Anterior cingulate cortex (tissue), 58 donors: ENCODE measurements around the gene SCRT2.

Experiments
- DNase-seq, 58 donors: peaks; one replicate each; lab custom pipeline; 2025; lab: John Stamatoyannopoulos, UW

SCRT2 gene

DNA sequence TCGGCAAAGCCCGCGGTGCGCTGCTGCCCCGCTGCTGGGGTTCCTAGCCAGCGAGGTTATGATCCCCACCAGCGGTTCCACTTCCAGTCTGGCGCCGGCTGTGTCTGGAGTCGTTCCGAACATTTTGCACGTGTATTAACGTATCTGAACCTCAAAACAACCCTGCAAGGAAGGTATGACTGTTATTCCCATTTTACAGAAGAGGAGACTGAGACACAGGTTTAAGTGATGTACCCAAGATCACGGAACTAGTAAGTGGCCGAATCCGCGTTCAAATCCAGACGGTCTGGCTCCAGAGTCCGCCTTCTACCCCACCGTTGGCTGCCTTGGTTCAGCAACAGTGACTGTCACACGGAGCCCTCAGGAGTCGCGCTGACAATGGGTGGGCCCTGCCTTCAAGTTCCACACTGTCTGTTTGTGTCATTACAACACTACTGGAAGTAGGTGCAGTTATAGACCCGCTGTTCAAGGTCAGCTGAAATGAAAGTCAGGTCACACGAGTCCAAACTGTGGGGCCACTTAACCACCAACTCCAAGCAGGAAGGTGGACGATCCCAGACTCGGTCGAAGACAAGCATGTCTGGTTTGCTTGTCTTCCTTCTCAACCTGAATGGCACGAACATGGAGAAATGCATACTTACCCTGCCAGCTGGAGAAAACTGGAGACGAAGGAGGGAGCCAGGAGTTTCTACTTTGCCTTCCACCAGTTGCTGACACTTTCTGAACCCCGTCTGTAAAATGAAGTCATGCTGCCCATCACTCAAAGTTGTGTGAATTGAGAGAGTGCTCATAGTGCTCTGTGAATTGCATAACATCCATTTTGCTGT lies 21.8 kb downstream of the SCRT2 start:
- DNase-seq, result no peak

DNA sequence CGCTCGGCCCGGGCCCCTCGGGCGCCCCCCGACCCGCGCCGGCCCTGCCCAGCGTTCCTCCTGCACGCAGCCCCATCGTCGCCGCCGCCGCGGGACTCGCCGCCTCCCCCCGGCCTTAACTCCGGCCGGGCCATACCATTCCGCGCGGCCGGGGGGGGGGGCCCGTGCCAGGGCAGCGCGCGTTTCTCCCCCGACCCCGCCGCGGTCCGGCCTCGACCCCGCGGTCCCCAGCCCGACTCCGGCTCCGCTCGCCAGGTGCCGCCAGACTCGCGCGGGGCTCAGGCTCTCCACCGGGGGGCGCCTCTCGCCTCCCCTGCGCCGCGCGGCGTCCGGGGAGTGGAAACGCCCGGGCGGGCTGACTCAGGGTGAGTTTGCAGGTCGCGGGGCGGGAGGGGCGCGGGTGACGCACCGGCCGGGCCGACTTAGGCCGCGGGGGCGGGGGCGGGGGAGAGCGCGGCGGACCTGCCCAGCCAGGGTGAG lies 22.5 kb downstream of the SCRT2 start, which contains the start of gene SRXN1:
TSS of gene SRXN1 (minus strand) at position 91 of the 480 bp plus-strand sequence. CDS start at position 76, 15 bp downstream.
- DNase-seq, result peak in 54 of 58 donors; percentile 25 to 89 (median 64)

DNA sequence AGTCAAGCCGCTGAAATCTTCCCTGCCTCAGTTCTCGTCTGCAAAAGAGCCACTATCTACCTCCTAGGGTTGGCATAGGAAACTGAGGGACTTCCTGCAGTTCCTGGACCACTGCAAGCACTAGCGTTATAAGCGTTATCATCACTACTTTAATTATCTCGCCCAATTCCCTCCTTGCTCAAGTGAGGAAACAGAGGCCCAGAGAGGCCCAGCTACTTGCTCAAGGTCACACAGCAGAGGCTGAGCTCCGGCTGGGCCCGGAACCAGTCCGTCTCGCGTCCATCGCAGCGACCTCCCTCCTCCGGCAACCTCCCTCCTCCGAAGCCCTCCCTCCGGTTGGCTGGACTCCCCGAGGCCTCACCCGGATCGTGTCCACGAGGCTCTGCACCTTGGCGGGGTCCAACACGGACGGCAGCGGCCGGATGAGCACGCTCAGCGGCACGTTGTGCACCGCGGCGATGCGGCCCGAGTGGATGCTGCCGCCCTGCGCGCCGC lies 22.9 kb downstream of the SCRT2 start:
- DNase-seq, result peak in 8 of 58 donors; percentile 25 to 55 (median 47)

DNA sequence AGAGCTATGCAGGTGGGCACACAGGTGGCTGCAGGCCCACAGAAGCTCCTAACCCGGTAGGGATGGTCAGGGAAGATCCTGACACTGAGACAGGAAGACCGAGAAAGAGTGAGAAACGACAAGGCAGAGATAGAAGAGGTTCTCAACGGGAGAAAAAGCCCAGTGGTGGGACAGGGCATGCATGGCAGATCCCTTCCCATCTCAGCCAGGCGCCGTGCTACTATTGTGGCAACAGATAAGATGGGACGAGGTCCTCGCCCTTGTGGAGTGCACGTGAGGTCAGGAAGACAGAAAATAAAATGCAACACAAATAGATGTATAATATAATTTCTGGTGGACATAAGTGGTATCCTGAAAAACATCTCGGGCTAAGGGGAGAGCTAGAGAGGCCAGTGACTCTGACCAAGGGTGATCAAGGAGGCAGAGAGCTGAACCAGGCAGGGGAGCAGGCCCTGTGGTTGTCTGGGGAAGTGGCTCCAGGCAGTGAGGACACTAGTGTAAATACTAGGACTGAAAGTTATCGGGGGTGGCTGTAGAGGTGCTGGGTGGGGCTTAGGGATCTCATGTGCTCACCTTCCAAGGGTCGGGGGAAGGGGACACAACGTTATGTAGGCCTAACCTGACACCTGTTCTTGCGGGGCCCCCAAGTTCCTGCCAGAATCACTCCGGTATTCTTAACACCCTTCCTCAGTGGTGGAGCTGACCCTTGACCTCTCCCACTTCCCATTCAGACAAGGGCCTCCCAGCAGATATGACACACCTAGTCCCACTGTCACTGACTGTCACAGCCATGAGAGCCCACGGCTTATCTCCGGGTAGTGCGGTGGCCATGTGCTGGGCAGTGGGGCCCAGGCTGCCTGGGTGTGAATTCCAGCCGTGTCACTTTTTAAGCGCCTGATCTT lies 23.6 kb downstream of the SCRT2 start:
- DNase-seq, result no peak

DNA sequence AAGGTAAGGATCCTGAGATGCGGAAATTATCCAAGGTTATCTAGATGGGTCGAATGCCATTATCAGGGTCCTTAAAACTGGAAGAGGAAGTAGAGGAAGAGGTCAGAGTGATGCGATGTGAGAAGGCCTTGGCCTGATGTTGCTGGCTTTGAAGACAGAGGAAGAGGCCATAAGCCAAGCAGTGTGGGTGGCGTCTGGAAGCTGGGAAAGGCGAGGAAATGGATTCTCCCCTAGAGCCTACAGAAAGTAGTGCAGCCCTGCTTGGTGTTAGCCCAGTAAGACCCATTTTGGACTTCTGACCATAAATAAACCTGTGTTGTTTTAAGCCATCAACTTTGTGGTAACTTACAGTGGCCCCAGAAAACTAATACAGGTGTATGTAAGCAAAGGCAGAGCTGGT lies 24.6 kb downstream of the SCRT2 start:
- DNase-seq, result no peak

DNA sequence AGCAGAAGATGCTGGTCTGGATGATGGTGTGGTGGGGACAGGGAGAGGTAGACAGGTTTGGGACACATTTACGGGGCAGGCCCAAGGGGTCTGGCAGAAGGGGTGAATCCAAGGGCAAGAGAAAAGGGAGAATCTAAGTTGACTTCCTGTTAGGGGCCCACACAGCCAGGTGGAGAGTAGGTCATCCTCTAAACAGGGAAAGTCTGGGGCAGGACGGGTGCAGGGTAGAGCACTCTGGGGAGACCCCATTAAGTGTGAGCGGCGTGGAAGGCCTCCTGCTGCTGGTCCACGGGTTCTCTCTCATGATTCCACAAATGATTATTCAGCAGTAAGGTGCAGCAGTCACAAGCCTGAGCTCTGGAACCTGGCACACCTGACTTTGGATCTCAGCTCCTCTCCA lies 25.3 kb downstream of the SCRT2 start:
- DNase-seq, result no peak

DNA sequence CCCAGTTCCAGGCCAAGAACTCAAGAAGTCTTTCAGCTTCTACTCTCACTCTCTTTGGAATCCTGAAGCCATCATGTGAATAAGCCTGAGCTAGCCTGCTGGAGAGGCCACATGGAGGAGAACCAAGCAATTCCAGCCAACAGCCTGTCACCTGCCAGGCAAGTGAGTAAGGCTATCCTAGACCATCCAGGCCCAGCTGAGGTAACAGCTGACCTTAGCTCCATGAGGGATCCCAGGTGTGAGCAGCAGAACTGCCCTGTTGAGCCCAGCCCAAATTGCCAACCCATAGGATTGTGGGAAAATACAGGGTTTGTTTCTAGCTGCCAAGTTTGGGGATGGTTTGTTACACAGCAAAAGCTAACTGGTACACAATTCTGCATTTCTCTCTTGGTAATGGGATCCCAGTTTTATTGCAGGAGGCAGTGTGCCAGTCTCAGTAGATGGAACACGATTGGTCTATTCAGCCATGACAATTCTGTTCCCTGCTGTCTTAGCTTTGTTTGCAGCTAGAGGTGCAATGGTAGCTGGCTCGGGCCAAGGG lies 28.1 kb downstream of the SCRT2 start:
- no peak for DNase-seq

DNA sequence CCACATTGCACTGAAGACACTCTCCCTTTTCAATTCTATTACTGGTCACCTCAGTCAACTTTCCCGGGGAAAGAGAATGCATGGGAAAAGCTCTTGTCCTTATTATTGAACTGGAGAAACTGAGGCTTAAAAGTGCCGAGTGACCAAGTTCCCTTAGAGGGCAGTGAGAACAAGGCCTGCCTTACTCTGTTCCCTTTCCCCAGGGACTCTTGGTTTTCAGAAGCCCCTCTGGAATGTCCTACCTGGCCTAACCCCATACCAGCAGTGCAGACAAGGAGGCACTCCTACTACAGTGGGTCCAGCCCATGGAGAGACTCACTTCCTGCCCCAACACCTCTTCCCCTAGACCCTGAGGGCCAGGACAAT lies 28.8 kb downstream of the SCRT2 start:
- DNase-seq, result no peak

DNA sequence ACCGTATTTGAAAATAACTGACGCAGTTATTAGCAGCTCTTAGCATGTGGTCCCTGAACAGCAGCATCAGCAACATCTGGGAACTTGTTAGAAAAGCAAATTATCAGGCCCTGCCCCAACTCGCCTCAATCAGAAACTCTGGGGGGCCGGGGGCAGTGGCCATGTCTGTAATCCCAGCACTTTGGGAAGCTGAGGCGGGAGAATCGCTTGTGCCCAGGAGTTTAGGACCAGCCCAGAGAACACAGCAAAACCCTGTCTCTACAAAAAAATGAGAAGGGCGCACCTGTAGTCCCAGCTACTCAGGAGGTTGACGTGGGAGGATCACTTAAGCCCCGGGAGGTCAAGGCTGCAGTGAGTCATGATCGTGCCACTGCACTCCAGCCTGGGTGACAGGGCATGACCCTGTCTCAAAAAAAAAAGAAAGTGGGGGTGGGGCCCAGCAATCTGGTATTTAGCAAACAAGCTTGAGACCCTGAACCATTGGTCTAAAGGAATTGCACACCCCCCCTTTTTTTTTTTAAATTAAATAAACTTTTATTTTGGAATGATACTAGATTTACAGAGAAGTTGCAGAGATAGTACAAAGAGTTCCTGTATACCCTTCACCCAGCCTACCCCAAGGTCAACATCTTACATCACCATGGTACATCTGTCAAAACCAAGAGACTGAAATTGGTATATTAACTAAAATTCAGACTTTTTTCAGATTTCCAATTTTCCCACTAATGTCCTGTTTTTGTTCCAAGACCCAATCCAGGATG lies 29.3 kb downstream of the SCRT2 start:
- DNase-seq, result no peak

DNA sequence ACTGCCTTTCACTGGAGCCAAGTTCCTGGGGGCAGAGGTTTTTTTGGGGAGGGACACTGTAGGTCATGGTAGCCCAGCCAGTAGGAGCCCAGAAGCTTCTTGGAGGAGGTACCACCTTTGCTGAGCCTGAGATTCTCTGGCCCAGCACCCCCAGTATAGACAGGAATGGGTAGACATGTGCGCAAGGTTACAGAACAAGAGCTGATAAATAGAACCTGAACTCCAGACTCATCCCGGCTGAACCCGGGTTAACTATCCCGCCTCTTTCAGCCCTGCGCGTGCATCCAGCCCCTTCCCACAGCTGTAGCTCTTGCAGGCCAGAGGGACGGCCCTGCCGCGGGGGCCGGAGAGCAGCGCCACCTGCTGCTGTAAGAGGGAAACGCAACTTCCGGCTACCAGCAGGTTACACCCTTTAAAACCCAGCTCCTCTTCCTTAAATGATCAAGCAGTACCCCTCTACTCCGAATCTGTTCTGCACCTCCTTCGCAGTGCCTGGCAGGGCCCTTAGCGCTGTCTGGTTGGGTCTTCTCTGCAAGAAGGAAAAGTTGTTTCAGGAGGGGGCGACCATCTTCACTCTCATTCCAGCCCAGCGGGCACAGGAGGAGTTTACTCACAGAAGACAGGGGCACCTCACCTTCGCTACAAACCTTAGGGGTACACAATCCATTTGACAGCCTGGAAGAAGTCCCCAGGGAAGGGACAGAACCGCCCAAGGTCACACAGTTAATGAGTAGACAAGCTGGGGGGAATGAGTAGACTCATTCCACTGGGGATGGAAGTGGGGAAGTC lies 30.1 kb downstream of the SCRT2 start:
- DNase-seq, result peak in 54 of 58 donors; percentile 3 to 73 (median 40)

DNA sequence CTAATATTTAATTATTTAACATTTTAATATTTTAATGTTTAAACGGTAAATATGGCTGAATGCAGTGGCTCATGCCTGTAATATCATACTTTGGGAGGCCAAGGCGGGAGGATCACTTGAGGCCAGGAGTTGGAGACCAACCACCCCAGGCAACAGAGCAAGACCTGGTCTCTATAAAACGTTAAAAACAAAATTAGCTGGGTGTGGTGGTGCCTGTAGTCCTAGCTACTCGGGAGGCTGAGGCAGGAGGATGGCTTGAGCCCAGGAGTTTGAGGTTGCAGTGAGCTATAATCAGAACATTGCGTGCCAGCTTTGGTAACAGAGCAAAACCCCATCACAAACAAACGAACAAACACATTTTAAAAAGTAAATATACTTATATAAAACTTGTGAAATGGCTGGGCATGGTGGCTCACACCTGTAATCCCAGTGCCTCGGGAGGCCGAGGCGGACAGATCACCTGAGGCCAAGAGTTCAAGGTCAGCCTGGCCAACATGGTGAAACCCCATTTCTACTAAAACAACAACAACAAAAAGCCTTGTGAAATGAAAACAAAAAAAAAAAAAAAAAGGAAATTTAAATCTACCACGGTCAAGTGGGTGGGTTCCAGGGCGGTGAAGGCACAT lies 30.8 kb downstream of the SCRT2 start:
- DNase-seq, result no peak

DNA sequence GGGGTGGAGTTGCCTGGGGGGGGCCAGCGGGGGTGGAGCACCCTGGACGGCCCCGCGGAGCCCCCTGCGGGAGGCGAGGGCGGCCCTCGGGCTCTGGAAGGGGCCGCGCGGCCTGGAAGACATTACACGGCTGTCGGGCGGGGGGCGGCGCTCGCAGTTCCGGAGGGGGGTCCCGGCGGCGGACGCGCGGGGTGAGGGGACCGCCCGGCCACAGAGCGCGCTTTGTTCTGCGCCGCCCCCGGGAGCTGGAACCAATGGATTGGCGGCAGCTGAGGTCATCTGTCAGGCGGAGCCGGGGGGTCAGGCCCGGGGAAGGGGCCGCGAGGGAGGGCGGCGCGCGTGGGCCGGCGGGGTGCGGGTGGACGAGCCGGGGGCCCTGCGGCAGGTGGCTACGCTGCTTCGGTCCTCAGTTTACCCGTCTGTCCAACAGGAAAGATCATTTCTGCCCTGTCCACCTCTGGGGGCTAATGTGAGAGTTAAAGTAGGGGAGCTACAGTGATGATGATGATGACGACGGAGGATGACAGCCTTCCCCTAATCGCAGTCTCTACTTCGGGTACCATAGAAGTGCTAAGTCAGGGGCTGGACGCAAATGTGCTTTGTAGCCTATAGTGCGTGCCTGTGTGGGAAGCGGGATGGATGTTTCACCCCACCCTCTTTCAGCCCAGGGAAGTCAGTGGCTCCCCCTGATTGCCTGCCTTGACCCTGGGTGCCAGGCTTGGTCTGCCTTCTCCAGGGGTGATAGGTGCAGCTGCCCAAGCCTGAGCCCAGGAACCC lies 33.0 kb downstream of the SCRT2 start:
- DNase-seq, result peak in 39 of 58 donors; percentile 2 to 74 (median 28)

DNA sequence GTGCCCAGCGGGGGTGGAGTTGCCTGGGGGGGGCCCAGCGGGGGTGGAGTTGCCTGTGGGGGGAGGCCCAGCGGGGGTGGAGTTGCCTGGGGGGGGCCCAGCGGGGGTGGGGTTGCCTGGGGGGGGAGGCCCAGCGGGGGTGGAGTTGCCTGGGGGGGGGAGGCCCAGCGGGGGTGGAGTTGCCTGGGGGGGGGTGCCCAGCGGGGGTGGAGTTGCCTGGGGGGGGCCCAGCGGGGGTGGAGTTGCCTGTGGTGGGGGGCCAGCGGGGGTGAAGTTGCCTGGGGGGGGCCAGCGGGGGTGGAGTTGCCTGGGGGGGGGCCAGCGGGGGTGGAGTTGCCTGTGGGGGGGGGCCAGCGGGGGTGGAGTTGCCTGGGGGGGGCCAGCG lies 33.6 kb downstream of the SCRT2 start:
- peak in 1 of 58 donors; percentile 43 for DNase-seq

DNA sequence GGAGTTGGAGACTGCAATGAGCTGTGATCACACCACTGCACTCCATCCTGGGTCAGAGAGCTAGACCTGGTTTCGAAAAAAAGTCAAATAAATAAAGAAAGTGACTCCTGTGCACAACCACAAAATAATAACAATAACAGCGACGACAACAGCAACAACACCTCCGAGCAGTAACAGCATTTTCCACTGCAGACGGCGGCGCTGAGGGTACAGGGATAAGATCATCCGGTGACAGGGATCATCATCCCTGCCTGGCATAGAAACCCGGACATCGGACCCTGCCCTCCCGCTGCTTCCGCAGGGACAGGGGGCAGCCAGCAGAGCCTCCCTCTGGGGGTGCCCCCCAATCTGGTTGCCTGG lies 34.1 kb downstream of the SCRT2 start:
- DNase-seq, result peak in 2 of 58 donors; percentile 12 to 43

DNA sequence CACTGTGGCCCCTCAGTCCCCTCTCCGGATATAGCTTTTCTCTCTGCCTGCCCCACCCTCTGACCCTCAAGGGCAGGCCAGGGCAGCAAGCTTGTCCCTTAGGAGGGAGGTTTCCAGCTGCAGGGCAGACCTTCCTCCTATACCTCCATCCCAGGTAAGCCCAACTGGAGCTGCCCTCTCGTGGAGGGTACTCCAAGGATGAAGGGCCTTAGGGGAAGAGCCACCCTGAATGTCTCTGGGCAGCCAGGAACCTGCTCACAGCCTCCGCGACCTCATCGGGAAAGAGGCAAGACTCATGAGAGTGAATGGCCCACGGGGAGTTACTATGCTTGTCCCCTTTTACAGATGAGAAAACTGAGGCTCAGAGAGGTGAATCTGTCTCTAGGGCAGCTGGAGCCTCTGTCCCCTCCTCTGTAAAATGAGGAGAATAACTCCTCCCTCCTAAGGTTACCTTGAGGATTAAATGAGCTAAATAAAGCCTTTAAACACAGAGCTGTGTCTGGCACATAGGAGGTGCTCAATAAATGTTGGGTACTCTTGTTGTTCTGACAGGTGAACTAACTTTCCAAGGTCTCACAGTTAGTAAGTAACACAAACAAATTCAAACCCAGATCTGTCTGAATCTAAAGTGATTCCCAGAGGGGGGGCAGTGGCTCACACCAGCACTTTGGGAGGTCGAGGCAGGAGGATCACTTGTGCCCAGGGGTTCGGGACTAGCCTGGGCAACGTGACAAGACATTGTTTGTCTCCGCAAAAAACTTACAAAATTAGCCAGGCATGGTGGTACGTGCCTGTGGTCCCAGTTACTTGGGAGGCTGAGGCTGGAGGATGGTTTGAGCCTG lies 34.7 kb downstream of the SCRT2 start:
- DNase-seq, result no peak

DNA sequence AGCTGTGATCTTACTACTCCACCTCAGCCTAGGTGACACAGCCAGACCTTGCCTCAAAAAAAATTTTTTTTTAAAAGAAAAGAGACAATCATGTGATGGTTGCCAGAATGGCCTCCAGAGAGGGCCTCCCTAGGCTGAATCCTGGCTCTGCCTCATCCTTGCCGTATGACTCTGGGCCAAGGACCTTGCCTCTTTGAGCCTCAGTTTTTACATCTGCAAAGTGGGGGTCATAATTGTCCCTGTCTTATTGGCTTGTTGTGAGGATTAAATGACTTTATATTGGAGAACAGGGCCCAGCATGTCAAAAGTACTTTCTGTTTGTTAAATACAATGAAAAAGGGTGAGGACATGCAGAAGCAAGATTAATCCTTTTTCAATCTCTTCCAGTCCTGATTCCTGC lies 37.0 kb downstream of the SCRT2 start:
- no peak for DNase-seq

DNA sequence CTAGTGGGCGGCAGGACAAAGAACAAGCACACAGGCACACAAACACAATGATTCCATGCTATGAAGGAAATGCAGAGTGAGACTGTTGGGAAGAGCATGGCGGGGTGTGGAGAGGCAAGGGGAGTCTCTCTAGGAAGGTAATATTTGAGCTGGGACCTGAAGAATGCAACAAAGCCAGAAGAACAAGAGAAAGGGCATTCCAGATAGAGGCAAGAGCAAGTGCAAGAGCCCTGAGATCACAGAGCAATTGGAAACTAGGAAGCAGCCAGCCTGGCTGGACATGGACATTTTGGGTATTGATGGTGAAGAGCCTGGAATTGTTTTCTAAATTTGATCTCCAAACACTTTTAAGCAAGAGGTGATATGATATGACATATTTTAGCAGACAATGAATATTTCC lies 38.0 kb downstream of the SCRT2 start:
- no peak for DNase-seq
